ENCODE data around the gene ABCB6. TPM values are rescaled to one million over a fixed set of nuclear protein-coding genes. Genes with fewer than 3 reads are reported as not detected.

ABCB6 gene
- total and polyA plus RNA-seq, 8 donors = 3.8 to 36.7 (median 7.0) TPM

DNA sequence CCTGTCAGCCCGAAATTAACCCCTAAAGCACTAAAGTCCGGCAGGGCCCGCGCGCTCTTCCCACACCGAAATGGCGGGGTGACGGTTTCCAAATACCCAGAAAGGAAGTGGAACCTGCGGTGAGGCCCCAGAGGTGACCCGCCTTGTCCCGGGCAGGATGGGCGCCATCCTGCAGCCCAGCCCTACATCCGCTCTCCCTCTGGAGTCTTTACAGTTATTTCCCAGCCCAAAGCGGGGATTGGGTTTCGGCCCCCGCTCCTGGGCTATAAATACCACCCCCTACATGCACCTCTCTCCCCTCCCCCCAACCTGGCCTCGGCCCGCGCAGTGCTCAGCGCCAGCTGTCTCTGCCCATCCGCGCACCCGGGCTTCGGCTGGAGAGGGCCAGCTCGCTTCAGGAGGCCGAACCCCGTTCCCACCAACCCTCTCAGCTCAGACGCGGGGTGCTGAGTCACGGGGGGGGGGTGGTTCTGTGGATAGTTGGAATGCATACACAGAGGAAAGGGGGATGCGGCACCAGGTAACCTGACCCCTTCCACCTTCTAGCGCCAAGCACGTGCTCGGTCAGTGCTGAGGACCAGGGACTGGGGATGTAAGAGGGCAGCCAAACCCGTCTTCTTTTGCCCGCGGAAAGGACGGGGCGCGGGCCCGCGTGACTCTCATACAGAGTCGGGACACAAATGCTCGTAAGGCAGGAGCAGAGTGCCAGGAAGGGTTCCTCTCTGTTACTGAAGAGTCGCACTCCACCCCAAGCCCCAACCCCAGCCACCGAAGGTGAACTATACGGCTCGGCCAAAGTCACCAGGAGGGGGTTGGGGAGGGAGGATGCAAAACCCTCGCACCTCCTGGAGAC is 34.4 kb upstream of the ABCB6 start, which contains the start of gene TUBA4B:
Gene TUBA4B, plus strand, starts transcription at position 344 of the 853 bp plus-strand sequence. Its CDS starts 165 bp downstream, at position 509.
- peak; percentile 13 to 24 (median 18) for ATAC-seq
- peak within 1 kb of the TSS; percentile 73 to 89 (median 78) for H3K27ac ChIP-seq
- peak within 1 kb of the TSS; percentile 58 to 82 (median 64) for H3K4me3 ChIP-seq
- peak in 4 of 6 donors; percentile 52 to 76 (median 65) for DNase-seq
- H3K9me3 ChIP-seq = no peaks in the 10 kb centered on the region
- intact Hi-C loops (cut with DNase I) = no loop called here
- H3K4me1 ChIP-seq = peaks cover 26 to 51% (median 32%) of the 10 kb centered on the region in 3 donors
- TF ChIP-seq CTCF (IDR thresholded peaks at IDR 0.05) = no peak
- H3K27me3 ChIP-seq = no peaks in the 10 kb centered on the region
- 3% methylated on average over 49 of the region's 49 CpGs for WGBS, 2 donors
- FAIRE-seq = no peak
- peaks cover 0 to 5% (median 0%) of the 10 kb centered on the region in 3 donors for H3K36me3 ChIP-seq

DNA sequence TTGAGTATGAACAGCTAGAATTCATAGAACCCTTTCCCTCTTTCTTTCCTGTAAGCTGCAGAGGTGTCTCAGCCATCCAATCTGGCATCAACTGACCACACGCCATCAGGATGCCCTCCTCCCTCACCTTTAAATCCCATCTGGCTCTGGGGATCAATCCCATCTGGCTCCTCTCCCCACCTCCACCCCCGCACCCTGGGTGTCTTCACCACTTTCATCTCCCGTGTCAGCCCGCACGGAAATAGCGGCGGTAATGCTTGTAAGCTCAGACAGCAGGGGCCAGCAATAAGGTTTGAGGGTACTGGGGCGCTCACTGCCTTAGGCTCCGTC is 33.8 kb upstream of the ABCB6 start:
- Histone ChIP-seq H3K4me3 (peak overlapping the region; percentile 58 to 82 (median 64)), H3K36me3 (peaks cover 0 to 5% (median 0%) of the 10 kb centered on the region in 3 donors), H3K9me3 (no peaks in the 10 kb centered on the region), H3K27me3 (no peaks in the 10 kb centered on the region), H3K27ac (peak overlapping the region; percentile 13 to 89 (median 68)), H3K4me1 (peaks cover 26 to 52% (median 32%) of the 10 kb centered on the region in 3 donors)
- ATAC-seq (no peak), DNase-seq (no peak), FAIRE-seq (no peak)
- TF ChIP-seq CTCF (IDR thresholded peaks at IDR 0.05) = no peak
- intact Hi-C loops (cut with DNase I) = no loop called here
- WGBS, 2 donors = 14 to 16% methylated on average over 9 of the region's 9 CpGs

- no peak for ATAC-seq
- H3K27me3 ChIP-seq = no peaks in the 10 kb centered on the region
- intact Hi-C loops (cut with DNase I) = no loop called here
- FAIRE-seq = no peak
- no peak for TF ChIP-seq CTCF (IDR thresholded peaks at IDR 0.05)
- peak overlapping the region in 2 of 4 donors; percentile 58 to 82 for H3K4me3 ChIP-seq
- peak overlapping the region in 3 of 4 donors; percentile 26 to 89 (median 80) for H3K27ac ChIP-seq
- peak in 1 of 6 donors; percentile 50 for DNase-seq
- 50 to 52% methylated on average over 5 of the region's 5 CpGs for WGBS, 2 donors
- H3K9me3 ChIP-seq = no peaks in the 10 kb centered on the region
- H3K36me3 ChIP-seq = peaks cover 0 to 5% (median 0%) of the 10 kb centered on the region in 3 donors
- H3K4me1 ChIP-seq = peaks cover 26 to 56% (median 32%) of the 10 kb centered on the region in 3 donors
Observed at GRCh38 chr2:219252084-219252483, 33.3 kb upstream of the ABCB6 start.

GRCh38 chr2:219251656-219252055 is 32.9 kb upstream of the ABCB6 start:
- no peak for DNase-seq
- 89% methylated on average over 6 of the region's 6 CpGs for WGBS, 2 donors
- intact Hi-C loops (cut with DNase I) = no loop called here

More at GRCh38 chr2:219251656-219252055, 32.9 kb upstream of the ABCB6 start:
- Histone ChIP-seq H3K27me3 (no peaks in the 10 kb centered on the region), H3K36me3 (peaks cover 0 to 5% (median 0%) of the 10 kb centered on the region in 3 donors), H3K4me1 (peaks cover 26 to 59% (median 32%) of the 10 kb centered on the region in 3 donors), H3K9me3 (no peaks in the 10 kb centered on the region), H3K4me3 (peak overlapping the region in 1 of 4 donors; percentile 58), H3K27ac (peak overlapping the region in 3 of 4 donors; percentile 26 to 89 (median 80))
- ATAC-seq = no peak
- TF ChIP-seq CTCF (IDR thresholded peaks at IDR 0.05) = no peak
- FAIRE-seq = no peak

All from pancreas (tissue), 10 donors.